OCI-LY3 (cell line): ENCODE measurements around the gene GRM8.

Source experiments
- H2AFZ ChIP-seq: fragments of 200-600, 300-600 bp; shearing (Covaris generic); 2 replicates; pipeline ENCODE4 v1.6.0; 2014; ENCODE audit warnings: antibody characterized with exemption, low read depth, low read length
- H3K27ac ChIP-seq: fragments of 200-600, 300-600 bp; sonication (generic); 2 replicates; pipeline ENCODE4 v1.5.1; 2014; ENCODE audit warnings: mild to moderate bottlenecking, low read length, moderate library complexity, mixed read lengths
- H3K27me3 ChIP-seq: fragments of 200-600, 300-600 bp; sonication (generic); 2 replicates; pipeline ENCODE4 v1.6.1; 2014; ENCODE audit warnings: low read depth, low read length, mixed read lengths
- H3K36me3 ChIP-seq: fragments of 200-600, 300-600 bp; sonication (generic); replicated peaks from 2 replicates; pipeline ENCODE3; 2014; ENCODE audit warnings: low read depth, low read length, mixed read lengths
- H3K4me1 ChIP-seq: fragments of 300-600, 200-600 bp; sonication (generic); 2 replicates; pipeline ENCODE4 v1.6.1; 2014; ENCODE audit warnings: low read length, mixed read lengths
- H3K4me2 ChIP-seq: fragments of 200-600, 300-600 bp; sonication (generic); 2 replicates; pipeline ENCODE4 v1.6.1; 2014; ENCODE audit warnings: low read length, mixed read lengths
- H3K4me3 ChIP-seq: fragments of 300-600, 200-600 bp; sonication (generic); 2 replicates; pipeline ENCODE4 v1.5.1; 2014; ENCODE audit warnings: antibody characterized with exemption, mild to moderate bottlenecking, low read length, moderate library complexity
- H3K79me2 ChIP-seq: fragments of 300-600, 200-600 bp; shearing (Covaris generic); 2 replicates; pipeline ENCODE4 v1.6.1; 2014; ENCODE audit warnings: mild to moderate bottlenecking, low read length, mixed read lengths
- H3K9ac ChIP-seq: fragments of 300-600, 200-600 bp; shearing (Covaris generic); 2 replicates; pipeline ENCODE4 v1.6.0; 2014; ENCODE audit warnings: mild to moderate bottlenecking, low read length, moderate library complexity
- H3K9me3 ChIP-seq: fragments of 200-600, 300-600 bp; shearing (Covaris generic); 2 replicates; pipeline ENCODE4 v1.6.1; 2014; ENCODE audit warnings: low read length, mixed read lengths; ENCODE audit not compliant: insufficient read depth
- H4K20me1 ChIP-seq: fragments of 200-600, 300-600 bp; sonication (generic); 2 replicates; pipeline ENCODE4 v1.6.1; 2016; ENCODE audit warnings: low read length, mixed read lengths; ENCODE audit not compliant: insufficient read depth
- EZH2phosphoT487 ChIP-seq: fragments of 200-600 bp; shearing (Covaris generic); IDR thresholded peaks from 2 replicates; pipeline ENCODE4 v1.6.1; 2018; ENCODE audit warnings: antibody characterized with exemption, mixed run types, low read depth
- TF ChIP-seq, protein P1 (sequence below): fragments of 200-600, 300-600 bp; sonication (generic); IDR thresholded peaks from 2 replicates; pipeline ENCODE4 v1.5.1; 2014; ENCODE audit warnings: antibody characterized with exemption, low read length, low read depth

GRM8 gene

DNA sequence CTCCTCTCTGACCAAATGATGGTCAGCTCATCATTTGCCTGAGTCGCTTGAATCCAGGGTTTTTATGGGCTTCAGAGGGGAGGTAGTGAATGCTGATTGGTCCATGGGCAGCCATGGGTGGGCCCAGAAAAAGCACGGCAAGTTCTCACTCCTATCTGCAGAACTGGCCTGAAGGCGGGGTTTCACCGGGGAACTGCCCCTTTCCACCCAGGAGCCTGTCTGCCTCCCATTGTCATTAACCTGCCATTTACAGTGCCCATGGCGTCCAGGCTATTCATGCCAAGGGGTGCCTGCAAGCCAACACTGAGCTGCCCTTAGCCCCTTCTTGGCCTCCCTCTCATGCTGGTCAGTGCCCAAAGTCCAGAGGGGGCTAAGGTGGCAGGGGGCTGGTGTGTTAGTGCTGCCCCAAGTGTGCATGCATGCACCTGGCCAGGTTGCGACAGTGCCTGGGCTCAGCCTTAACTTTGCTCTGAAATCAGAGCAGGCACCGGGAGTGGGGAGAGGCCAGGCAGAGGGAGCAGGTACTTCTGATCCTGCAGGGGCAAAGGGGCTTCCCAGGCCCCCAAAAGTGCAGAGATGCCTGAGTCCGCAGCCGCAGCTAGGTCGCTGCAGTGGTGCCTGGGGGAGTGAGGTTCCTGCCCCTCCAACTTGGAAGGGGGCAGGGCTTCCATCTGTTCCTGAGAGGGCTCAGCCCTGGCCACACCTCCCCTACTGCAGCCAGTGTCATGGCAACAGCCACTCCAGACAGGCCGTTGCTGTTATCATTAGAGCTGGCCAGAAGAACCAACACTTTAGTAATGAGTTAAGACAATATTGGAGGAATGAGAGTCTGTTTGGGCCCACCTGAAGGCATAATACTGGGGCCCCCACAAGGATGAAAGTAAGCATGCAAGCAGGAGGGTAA is 561.6 kb downstream of the GRM8 start:
- Histone ChIP-seq H3K27ac (no peak overlapping the region), H2AFZ (no peak overlapping the region), H3K9me3 (no peaks in the 10 kb centered on the region), H3K27me3 (no peaks in the 10 kb centered on the region), H3K4me1 (peaks cover 10% of the 10 kb centered on the region), H4K20me1 (no peaks in the 10 kb centered on the region), H3K4me3 (no peak overlapping the region), H3K9ac (no peak overlapping the region), H3K36me3 (no peaks in the 10 kb centered on the region), H3K79me2 (no peaks in the 10 kb centered on the region), H3K4me2 (no peak overlapping the region)
- TF ChIP-seq, protein P1, sequence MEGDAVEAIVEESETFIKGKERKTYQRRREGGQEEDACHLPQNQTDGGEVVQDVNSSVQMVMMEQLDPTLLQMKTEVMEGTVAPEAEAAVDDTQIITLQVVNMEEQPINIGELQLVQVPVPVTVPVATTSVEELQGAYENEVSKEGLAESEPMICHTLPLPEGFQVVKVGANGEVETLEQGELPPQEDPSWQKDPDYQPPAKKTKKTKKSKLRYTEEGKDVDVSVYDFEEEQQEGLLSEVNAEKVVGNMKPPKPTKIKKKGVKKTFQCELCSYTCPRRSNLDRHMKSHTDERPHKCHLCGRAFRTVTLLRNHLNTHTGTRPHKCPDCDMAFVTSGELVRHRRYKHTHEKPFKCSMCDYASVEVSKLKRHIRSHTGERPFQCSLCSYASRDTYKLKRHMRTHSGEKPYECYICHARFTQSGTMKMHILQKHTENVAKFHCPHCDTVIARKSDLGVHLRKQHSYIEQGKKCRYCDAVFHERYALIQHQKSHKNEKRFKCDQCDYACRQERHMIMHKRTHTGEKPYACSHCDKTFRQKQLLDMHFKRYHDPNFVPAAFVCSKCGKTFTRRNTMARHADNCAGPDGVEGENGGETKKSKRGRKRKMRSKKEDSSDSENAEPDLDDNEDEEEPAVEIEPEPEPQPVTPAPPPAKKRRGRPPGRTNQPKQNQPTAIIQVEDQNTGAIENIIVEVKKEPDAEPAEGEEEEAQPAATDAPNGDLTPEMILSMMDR, result no peak
- no peak for TF ChIP-seq EZH2phosphoT487

DNA sequence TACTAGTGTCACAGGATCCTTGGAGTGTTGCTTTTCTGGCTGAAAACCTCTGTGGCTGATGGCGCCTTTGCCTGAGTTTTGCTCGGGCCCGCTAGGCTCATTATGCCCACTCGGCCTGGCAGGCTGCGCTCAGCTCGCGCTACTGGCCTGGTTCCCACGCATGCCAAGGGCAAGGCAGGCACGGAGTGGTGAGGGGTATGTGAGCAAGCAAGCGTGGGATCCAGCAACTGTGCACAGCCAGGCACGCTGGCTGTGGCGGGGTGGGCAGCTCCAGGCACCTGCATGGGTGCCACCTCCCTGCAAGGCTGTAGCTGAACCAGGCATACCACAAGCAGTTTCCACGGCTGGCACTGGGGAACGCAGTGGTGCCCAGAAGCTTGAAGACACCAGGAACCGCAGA is 562.6 kb downstream of the GRM8 start:
- no peaks in the 10 kb centered on the region for H3K36me3 ChIP-seq
- no peaks in the 10 kb centered on the region for H3K9me3 ChIP-seq
- TF ChIP-seq EZH2phosphoT487, result no peak
- TF ChIP-seq, protein P1, result no peak
- no peak overlapping the region for H3K9ac ChIP-seq
- H3K4me3 ChIP-seq, result no peak overlapping the region
- no peaks in the 10 kb centered on the region for H3K4me1 ChIP-seq
- H3K27ac ChIP-seq, result no peak overlapping the region
- H3K27me3 ChIP-seq, result no peaks in the 10 kb centered on the region
- H4K20me1 ChIP-seq, result no peaks in the 10 kb centered on the region
- no peaks in the 10 kb centered on the region for H3K79me2 ChIP-seq
- H2AFZ ChIP-seq, result no peak overlapping the region
- no peak overlapping the region for H3K4me2 ChIP-seq

DNA sequence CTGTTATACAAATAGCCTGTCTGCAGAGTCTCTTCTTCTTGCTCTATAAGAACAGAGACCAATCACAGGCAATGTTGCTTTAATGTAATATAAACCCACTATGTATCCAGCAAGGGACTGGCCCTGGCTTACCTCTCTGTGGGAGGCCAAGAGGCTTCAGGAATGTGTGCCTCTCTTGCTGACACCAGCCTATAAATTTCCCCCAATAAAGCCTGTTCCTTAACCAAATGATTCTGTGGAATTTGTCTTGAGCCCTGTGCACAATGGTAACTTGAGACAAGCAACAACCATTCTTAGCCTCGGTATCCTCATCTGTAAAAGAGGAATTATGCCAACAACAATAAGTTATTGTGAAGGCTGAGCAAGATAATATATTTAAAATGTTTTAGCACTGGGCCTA is 563.7 kb downstream of the GRM8 start:
- Histone ChIP-seq H3K4me1 (no peaks in the 10 kb centered on the region), H3K27ac (no peak overlapping the region), H3K27me3 (no peaks in the 10 kb centered on the region), H3K4me2 (no peak overlapping the region), H3K36me3 (no peaks in the 10 kb centered on the region), H3K79me2 (no peaks in the 10 kb centered on the region), H4K20me1 (no peaks in the 10 kb centered on the region), H3K9ac (no peak overlapping the region), H3K9me3 (no peaks in the 10 kb centered on the region), H3K4me3 (no peak overlapping the region), H2AFZ (no peak overlapping the region)
- TF ChIP-seq EZH2phosphoT487, result no peak
- TF ChIP-seq, protein P1, result no peak

DNA sequence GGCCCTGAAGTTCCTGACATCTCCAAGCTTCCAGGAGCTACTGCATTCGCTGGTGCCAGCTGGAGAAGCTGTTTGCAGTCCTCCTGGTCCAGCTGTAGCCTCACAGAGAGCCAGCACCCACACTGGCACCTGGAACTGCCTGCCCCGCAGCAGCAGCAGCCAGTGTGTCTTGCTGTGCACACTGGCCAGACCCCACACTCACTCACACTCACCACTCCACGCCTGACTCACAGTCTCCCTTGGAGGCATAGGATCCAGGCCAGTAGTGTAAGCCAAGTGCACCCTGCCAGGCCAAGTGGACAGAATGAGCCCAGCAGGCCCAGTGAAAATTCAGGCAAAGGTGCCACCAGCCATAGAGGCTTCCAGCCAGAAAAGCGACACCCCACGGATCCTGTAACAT is 566.3 kb downstream of the GRM8 start:
- H3K79me2 ChIP-seq, result no peaks in the 10 kb centered on the region
- no peak overlapping the region for H3K4me3 ChIP-seq
- no peaks in the 10 kb centered on the region for H3K9me3 ChIP-seq
- no peaks in the 10 kb centered on the region for H3K27me3 ChIP-seq
- no peak overlapping the region for H3K4me2 ChIP-seq
- H4K20me1 ChIP-seq, result no peaks in the 10 kb centered on the region
- no peak overlapping the region for H3K9ac ChIP-seq
- TF ChIP-seq EZH2phosphoT487, result no peak
- TF ChIP-seq, protein P1, result no peak
- no peaks in the 10 kb centered on the region for H3K36me3 ChIP-seq
- no peak overlapping the region for H3K27ac ChIP-seq
- no peak overlapping the region for H2AFZ ChIP-seq
- no peaks in the 10 kb centered on the region for H3K4me1 ChIP-seq
